ENCODE results near the gene FBXW4.

FBXW4 gene

DNA sequence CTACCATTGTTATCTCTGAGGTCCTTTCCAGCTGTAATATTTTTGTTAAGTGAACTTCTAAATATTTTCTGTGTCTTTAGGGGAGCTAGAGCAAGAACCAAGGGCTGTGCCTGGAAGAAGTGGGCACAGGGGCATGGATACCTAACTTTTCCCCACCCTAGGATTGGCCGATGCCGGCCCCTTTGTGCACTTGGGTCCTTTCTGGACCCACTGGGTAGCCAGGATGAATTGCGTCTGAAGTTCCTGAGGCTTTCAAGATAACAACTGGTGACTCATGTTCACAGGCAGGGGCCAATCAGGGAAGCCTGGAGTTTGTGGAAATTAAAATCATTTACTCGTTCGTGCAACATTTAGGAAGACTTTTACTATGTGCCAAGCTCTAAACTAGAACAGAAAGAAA lies 106.1 kb downstream of the FBXW4 start:
- no peak for TF ChIP-seq CTCF (IDR thresholded peaks at IDR 0.05; ENCODE audit: borderline replicate concordance, control extremely low read depth, extremely low read depth, insufficient read depth, missing control alignments)
- peak; percentile 9 for DNase-seq (ENCODE audit: low spot score)
- in situ Hi-C loops (cut with MboI; ENCODE audit: low sequenced_read_pairs, unreplicated experiment), result no loop called here

DNA sequence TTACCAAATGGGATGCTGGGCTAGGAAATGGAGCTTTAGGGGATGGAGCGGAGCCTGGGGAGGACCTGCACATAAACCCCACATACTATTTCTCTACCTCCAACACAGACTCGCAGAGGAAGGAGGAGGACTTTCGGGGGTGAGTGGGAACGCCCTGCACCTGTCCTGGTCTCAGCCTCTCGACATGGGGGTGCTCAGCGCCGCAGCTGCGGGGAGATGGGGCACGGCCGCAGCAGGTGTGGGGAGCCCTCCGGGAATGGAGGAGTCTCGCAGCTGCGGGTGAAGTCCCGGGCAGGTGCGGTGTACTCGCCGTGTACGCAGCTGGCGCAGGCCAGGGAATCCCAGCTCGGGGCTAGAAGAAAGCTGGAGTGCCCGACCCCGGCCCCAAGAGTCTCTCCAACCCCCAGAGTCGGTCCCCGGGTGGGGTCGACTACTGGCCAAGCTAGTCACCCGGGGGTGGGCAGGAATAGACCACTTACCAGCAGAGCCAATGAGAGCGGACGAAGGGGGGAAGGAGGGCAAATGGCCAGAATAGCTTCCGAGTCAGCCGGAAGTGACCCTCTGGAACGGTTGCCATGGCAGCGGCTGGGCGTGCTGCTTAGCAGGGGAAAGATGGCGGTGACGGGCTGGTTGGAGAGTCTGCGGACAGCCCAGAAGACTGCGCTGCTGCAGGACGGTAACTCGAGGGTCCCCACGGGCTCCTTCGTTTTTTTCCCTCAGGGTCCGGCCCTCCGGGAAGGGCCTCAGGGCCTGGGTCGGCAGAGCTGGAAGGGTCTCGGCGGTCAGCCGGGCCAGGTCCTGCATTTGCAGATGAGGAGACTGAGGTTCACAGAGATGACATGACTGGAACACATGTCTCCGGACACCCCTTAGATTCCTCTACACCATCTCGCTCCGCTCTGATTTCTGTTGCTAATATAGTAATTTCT lies 107.0 kb downstream of the FBXW4 start, which contains the start of the genes DPCD and POLL:
Gene DPCD (plus strand): TSS at position 597 of the 929 bp plus-strand sequence. CDS start 16 bp downstream, at position 613.
Gene POLL (minus strand): TSS at position 533 of the 929 bp plus-strand sequence. CDS start 897 bp downstream, outside the sequence.
- in situ Hi-C loops (cut with MboI; ENCODE audit: low sequenced_read_pairs, unreplicated experiment), result no loop called here
- no peak for TF ChIP-seq CTCF (IDR thresholded peaks at IDR 0.05; ENCODE audit: borderline replicate concordance, control extremely low read depth, extremely low read depth, insufficient read depth, missing control alignments)
- DNase-seq (ENCODE audit: low spot score), result peak; percentile 99

DNA sequence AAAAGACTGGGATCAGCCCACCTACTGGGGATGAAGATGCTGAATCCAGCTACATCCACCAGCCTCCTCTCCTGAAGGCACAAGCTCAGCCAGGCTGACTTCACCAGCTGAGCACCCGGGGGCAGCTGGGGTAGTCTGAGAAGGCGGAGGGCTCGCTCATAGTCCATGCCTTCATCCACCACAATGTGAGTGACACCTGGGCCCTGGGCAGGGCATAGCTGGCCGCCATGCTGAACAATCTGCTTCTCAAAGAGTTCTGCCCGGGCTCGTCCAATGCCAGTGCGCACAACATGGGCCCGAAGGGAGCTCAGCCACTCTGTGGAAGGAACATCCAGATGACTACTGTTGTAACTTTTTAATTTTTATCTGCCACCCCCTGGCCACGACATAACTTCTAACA lies 109.1 kb downstream of the FBXW4 start:
- TF ChIP-seq CTCF (IDR thresholded peaks at IDR 0.05; ENCODE audit: borderline replicate concordance, control extremely low read depth, extremely low read depth, insufficient read depth, missing control alignments), result no peak
- DNase-seq (ENCODE audit: low spot score), result no peak
- in situ Hi-C loops (cut with MboI; ENCODE audit: low sequenced_read_pairs, unreplicated experiment), result no loop called here

DNA sequence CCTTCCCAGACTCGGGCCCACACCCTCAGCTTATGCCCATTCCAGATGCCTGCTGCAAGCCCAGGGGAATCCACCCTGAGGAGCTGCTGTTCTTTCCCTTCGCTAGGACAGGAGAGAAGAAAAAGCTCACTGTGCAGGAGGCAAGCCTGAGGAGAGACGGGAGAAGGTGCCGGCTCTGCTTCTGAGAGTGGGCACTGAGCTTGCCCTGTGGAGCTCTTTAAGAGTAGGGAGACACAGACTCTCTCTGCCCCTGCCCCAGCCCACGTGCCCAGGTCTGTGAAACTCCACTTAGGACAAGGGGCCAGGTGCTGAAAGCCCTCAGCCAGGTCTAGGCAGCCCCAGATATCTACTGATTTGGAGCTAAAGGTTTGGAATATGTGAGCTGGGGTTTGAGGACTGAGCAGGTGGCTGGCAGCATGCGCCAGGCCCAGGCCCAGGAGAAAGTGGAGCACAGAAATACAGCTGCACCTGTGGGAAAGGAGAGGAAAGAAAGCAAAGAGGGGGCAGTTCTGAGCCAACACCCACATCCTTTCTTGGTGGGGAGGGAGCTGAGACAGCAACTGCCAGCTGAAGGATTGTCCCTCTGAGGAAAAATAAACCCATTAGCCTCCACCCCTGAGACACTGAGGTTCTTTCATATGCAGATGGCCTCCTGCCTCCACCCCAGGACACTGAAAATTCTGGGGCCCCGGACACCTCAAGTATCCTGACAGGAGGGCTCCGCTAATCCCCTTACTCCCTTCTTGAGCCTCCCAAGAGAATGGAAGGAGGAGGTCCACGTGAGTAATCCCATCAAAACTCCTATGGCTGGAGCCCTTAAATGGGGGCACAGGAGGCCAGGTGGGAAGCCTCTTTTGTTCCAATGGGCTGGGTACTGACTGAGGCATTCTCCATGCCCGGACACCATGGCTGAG lies 114.2 kb downstream of the FBXW4 start:
- no peak for DNase-seq (ENCODE audit: low spot score)

DNA sequence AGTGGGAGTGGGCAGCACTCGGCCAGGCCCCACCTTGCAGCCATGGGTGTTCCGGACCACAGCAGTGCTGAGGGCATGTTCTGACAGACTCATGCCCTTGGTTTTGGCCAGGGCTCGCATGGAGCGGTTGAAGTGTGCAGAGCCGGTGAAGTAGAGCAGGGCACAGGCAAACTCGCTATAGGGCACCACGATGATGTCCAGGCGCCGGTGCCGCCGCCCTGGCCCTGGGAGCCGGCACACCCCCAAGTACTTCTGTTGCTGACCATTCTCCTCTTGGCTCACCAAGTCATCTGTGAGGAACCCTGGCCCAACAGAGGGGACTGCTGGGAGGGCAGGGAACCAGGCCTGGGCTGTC lies 115.5 kb downstream of the FBXW4 start:
- TF ChIP-seq CTCF (IDR thresholded peaks at IDR 0.05; ENCODE audit: borderline replicate concordance, control extremely low read depth, extremely low read depth, insufficient read depth, missing control alignments), result no peak
- in situ Hi-C loops (cut with MboI; ENCODE audit: low sequenced_read_pairs, unreplicated experiment), result no loop called here
- DNase-seq (ENCODE audit: low spot score), result no peak

More for the DNA sequence above, 114.2 kb downstream of the FBXW4 start:
- no peak for TF ChIP-seq CTCF (IDR thresholded peaks at IDR 0.05; ENCODE audit: borderline replicate concordance, control extremely low read depth, extremely low read depth, insufficient read depth, missing control alignments)
- in situ Hi-C loops (cut with MboI; ENCODE audit: low sequenced_read_pairs, unreplicated experiment), result no loop called here

DNA sequence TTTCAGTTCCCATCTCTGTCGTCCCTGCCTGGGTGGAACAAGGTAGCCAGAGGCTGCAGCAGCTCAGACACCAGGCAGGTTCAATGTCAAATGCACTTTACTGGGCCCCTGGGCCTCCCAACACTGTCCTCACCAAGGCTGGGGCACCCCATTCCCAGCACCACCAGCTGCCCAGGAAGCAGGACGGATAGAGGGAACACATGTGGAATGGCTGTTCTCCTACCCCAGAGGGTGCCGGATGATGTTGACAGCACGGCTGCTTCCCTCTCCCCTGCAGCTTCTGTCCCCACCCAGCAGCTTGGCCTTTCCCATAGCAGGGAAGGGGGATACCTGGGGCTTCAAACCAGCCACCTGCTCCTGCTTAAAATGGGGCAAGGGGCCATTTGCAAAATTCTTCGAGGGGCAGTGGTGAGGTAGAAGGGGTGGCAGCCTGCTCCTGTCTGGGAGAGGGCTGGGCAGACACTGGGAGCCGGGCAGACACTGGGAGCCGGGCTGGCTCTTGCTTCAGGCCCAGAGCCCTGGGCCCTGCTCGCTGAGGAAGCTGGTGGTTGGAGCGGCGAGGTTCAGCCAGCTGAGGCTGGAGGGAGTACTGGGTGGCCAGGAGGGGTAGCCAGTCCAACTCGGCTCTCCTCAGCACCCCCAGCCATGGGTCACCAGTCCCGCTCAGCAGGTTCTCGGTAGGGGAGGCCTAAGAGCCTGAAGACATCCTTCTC lies 116.0 kb downstream of the FBXW4 start:
- in situ Hi-C loops (cut with MboI; ENCODE audit: low sequenced_read_pairs, unreplicated experiment), result no loop called here
- DNase-seq (ENCODE audit: low spot score), result no peak
- TF ChIP-seq CTCF (IDR thresholded peaks at IDR 0.05; ENCODE audit: borderline replicate concordance, control extremely low read depth, extremely low read depth, insufficient read depth, missing control alignments), result no peak
